ENCODE measurements around the gene RRAD.
A peak's percentile ranks its signal among the peaks of the same experiment; 100 is the strongest.

RRAD gene

DNA sequence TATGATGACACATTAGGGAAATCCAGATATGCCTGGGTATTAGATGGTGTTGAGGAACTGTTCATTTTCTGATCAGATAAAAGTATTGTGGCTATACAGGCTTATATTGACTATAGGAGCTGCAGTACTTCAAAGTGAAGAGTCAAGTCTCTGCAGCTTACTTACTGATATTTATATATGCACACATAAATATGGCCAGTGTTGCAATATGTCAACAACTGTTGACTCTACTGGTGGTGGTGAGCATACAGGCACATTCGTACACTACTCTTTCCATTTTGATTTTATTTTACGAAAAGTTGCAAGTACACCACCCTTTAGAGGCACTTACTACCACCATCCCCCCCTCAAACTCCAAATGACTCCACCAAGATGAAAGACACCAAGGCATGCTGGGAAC, 6.3 kb upstream of the RRAD start:
- no peak for DNase-seq

DNA sequence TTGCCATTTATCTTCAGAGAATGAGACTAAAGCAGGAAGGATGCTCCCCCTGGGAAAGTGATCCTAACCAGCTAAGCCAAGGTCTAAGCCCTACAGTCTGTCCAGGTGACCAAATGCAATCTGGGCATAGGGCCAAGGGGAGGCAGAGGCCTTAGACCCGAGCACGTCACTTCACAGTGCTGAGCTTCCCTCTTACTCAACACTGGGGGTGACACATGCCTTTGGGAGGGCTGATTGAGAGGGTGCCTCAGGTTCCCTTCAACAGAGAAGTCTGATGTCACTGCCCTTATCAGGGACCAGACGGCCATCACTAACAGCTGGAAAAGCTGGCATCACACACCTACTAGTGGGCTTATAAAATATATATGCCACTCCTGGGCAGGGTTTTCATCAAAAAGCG, 4.9 kb upstream of the RRAD start:
- DNase-seq, result no peak

DNA sequence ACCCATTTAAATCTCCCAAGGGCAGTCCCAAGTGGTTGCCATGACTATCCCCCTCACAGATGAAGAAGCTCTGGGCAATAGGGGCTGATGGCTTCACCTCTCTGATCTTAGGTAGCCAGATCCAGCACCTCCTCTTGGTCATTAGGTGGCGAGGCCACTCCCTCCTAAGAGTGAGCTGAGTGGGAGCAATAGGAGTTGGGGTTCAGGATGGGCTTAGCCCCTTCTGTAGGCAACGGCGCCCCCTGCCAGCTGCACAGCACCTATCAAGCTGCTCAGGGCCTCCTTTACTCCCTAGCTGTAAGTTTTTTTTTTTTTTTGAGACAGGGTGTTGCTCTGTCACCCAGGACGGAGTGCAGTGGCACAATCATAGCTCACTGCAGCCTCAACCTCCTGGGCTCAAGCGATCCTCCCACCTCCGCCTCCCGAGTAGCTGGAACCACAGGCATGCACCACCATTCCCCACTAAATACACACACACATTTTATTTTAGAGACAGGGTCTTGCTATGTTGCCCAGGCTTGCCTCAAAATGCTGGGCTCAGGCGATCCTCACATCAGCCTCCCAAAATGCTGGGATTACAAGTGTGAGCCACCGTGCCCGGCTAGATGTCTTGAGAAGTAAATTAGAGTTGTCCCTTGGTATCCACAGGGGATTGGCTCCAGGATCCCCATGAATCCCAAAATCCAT, 3.5 kb upstream of the RRAD start:
- no peak for DNase-seq

- DNase-seq, result no peak
These were observed 2.7 kb upstream of the RRAD start for GRCh38 chr16:66927918-66928649.

- DNase-seq, result no peak
These were observed 1.7 kb upstream of the RRAD start for GRCh38 chr16:66926961-66927436.

GRCh38 chr16:66926171-66926947, 1.0 kb upstream of the RRAD start:
- DNase-seq, result no peak

DNA sequence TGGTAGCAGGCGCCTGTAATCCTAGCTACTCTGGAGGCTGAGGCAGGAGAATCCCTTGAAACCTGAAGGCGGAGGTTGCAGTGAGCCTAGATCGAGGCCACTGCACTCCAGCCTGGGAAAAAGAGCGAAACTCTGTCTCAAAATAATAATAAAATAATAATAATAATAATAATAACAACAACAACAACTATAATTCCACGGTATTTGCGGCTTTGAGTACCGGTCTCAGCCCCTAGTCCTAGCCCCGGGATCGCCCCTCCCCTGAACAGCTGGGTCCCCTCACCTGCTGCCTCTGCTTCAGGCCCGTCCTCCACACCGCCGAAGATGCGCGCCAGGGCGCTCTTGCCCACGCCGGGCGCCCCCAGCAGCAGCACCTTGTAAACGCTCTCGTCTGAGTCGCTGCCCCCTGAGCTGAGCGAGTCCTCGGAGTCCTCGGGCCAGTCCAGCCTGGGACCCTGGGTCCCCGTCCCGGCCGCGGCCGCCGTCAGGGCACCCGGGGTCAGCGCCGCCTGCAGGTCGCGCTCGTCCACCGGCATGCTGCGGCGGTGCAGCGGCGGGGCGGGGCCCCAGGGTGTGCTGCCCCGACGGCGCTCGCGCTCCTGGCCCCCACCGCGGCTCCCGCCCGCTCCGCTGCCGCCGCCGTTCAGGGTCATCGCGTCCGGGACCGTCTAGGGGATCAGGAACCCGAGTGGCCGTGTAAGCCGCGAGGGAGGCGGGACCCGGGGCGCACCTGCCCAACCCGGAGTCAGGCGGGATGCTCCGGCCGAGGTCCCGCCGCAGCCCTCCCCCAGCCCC, 611 bp downstream of the RRAD start:
- peak; percentile 54 for DNase-seq

DNA sequence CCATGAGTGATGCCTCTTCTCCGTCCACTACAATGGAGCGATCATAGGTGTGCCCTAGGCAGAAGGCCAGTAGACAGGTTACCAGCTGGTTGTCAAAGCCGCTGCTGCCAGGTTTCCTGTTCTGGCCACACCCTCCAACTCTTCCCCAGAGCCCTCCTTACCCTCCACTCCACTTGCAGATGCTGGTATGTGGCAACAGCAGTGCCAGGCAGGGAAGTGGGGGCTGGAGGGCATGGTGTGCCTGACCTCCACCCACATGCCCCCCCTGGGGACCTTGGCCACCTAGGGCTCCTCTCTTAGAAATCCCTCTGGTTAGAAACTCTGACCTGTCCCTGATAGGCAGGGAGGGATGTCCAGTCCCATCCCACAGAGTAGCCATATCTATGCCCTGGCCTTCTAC, 1.5 kb downstream of the RRAD start:
- no peak for DNase-seq

GRCh38 chr16:66923247-66923731, 2.0 kb downstream of the RRAD start:
- no peak for DNase-seq

DNA sequence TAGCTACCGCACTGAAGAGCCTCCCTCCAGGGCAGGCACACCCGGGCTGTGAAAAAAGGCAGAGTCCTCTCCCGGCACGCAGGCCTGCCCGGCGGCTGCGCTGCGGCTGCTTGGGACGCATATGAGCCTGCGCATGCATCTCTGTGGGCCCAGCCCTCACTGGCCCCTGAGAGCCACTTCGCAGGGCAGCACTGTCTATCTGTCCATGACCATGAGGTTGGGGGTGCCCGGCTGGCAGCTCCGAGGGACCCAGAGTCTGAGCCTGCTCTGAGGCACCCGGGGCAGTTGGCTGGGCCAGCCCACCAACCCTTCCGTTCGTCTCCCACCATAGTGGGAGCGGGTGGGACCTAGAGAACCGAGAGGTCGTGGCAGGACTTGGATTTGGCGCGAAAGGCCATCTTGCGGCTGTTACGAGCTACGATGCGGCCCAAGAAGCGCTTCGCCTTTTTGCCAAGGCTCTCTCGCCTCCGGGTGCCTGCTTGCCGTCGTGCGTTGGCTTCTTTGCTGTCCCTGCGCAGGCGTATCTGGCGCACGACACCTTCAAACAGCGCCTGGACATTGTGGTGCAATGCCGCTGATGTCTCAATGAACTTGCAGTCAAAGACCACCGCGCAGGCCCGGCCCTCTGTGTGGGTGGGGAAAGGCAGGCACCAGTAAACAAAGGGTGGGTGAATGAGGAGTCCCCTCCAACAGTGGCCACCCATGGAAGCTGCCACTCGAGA, 3.4 kb downstream of the RRAD start:
- DNase-seq, result no peak

GRCh38 chr16:66920924-66921680, 4.2 kb downstream of the RRAD start:
- DNase-seq, result no peak

GRCh38 chr16:66920299-66920590, 5.1 kb downstream of the RRAD start:
- no peak for DNase-seq

DNA sequence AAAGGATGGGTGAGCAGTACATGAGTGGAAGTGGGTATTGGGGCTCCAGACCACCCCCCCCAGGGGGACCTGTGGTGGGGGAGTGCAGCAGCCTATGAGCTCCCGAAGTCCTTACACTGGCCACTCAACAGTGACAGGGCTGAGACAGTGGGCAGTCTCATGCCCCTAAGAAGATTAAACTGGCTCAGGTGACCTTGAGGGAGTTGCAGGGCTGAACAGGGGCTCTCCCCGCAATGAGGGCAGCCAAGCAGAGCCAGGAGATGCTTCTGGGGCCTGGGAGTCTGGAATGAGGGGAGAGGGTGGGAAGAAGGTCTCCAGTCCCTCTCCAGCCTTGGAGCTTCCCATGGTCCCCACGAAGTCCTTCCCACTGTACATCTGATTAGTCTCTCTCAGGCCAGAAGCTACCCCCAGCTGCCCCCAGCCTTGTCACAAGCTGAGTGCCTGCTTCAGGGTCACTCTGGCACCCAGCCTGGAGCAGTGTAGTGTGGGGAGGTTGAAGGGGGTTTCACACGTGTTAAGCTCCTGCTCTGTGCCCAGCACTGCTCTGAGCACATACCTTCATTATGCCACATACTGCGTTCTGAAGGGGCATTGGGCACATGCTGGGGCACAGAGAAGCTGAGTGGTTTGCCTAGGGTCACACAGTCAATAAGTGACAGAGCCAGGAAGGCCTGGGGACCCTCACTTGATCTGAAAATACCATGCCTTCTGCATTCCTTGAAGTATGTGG, 5.6 kb downstream of the RRAD start:
- DNase-seq, result no peak

DNA sequence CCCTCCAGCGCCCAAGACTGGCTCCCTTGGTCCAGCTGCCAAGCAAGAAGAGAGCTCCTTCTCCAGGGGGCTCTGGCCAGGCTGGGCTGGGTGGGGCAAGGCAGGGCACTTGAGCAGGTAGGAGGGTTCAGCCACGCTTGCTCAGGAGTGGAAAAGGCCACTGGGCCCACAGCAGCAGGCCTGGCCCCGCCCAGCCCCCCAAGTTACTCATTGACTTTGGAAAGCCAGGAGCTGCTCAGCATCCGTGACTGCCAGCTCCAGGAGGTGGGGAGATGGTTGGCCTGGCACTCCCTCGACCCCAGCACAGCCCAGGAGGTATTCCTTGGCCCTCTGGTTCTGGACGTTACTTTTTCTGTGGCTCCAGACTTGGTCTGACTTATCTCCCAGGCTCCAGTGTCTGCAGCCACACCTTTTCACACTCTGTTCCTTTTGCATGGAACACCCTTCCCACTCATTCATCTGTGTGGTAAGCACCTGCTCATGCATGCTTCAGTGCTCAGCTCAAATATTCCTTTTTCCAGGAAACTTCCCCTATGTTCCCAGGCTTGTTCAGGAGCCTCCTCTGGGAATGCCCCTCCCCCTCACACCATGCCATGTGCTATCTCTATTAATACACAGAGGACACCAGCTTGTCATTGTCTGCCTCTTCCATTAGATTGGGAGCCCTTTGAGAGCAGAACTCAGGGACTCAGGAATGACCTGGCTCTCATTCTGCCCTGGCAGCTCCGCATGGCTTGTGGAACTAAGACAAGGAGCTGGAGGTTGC, 6.3 kb downstream of the RRAD start, which contains the start of gene CDH16:
CDH16 (minus strand) TSS at position 83 of the 766 bp plus-strand sequence. CDS start 820 bp downstream, outside the sequence.
- no peak for DNase-seq

DNA sequence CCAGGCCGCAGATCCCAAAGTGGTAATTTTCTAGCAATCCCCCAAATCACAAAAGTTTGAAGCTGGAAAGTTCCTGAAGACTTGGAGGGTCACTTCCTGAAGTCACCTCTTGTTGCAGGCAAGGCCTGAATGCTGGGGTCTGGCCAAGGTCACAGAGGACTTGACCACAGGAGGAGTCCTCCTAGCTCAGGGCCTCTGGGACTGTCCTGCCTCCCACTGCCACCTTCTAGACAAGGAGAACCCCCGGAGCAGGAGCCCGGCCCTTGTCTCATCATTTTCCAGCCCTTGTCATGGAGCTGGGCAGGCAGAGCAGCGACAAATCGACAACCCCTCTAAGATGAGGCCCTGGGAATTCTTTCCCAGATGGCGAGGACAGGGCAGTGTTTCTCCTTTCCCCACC, 7.0 kb downstream of the RRAD start:
- no peak for DNase-seq

DNA sequence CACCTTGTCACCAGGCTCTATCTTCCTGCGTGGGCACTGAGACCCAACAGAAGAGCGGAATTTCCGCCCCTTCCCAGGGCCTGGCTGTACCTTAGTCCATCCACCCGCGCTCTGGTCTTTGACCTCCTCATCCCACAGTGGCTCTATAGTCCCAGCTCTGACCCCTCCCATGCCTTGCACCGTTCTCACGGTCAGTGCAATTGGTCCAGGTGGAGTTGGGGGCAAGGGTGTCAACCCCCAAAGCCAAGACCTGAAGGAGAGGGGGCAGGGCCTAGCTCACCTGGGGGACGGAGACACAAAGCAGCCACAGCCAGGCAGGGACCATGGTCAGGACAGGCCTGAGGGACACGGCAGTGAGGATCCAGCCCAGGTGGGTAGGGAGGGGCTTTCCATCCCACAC, 7.6 kb downstream of the RRAD start:
- no peak for DNase-seq

DNA sequence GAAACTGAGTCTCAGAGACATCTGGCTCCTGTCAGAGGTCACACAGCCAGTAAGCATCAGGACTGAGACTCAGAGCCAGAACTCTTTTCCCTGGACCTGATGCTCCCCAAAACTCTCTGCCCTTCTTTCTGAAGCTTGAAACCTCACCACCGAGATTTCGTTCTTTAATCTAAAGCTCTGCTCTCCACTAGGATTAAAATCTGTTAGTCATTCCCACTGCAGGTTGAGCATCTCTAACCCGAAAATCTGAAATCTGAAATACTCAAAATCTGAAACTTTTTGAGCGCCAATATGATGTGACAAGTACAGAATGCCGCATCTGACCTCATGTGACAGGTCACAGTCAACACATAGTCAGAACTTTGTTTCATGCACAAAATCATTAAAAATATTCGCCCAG, 8.8 kb downstream of the RRAD start:
- DNase-seq, result no peak

GRCh38 chr16:66915041-66915440, 10.3 kb downstream of the RRAD start:
- DNase-seq, result no peak

DNA sequence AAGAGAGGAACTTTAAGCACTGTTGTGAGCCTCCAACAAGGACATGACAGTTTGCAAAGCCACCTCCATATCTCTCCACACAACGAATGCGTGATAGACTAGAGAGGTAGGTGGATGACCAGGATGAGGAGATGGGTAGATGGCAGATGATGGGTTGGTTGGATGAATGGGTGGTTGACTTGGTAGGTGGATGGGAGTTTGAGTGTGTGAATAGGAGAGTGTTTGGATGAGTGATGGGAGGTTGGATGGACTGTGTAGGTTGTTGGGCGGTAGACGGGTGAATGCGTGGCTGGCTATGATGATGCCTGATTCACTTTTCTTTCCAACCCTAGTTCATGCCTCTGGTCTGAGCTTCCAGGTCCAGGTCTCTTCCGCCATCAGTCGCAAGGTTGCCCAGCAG, 10.8 kb downstream of the RRAD start:
- no peak for DNase-seq

DNA sequence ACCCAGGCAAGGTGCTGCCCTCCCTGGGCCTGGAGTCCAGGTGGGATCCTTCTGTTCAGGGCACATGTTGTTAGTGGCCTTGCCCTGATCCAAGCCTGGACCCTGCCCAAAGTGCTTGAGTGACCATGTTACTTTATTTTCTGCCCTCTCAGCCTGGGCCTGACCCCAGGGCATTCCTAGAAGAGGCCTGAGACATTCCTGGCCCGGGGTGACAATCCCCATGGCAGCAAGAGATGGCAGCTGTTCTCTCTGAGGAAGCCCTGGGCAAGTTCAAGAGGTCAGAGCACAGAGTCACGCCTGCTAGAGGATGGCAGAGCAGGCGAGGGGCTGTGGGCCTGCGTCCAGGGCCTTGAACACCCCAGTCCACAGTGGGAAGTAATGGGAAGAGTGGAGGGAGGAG, 11.6 kb downstream of the RRAD start:
- DNase-seq, result no peak
